Panc1 (cell line): ENCODE measurements around the gene NOMO2. TPM values are rescaled to one million over a fixed set of nuclear protein-coding genes. Genes with fewer than 3 reads are reported as not detected.
"Not testable (repeated sequence)": the region's sequence is repeated elsewhere in the genome, so short reads cannot be mapped to it uniquely, and the experiment has no call there.

ENCODE experiments used
- ATAC-seq: fragments of 200-7000 bp; cut with Tn5 transposase; 2 replicates; pipeline ENCODE4 v1.9.1; 2020; ENCODE audit warnings: mild to moderate bottlenecking, moderate library complexity
- BruUV-seq: library from RNA; stranded (reverse); fragments of 400-500 nt; replicated peaks from 2 replicates; lab custom pipeline; 2021; lab: Mats Ljungman, UMichigan
- CTCF ChIA-PET: fragments of 300-600 bp; sonication (Branson Sonifier 250); formaldehyde crosslinking; loops from one replicate; lab custom pipeline; 2022; ENCODE audit warnings: antibody characterized with exemption; lab: Charles Lee
- POLR2A ChIA-PET: fragments of 300-600 bp; sonication (Branson Sonifier 250); formaldehyde crosslinking; loops from one replicate; lab custom pipeline; 2022; ENCODE audit warnings: antibody characterized with exemption; lab: Charles Lee
- DNase-seq: peaks from one replicate; pipeline ENCODE4 v3.0.0-alpha.2; 2010; ENCODE audit warnings: low read depth, low spot score
- H3K27ac ChIP-seq: 2 replicates; pipeline ENCODE4 v1.5.1; 2011; ENCODE audit warnings: mild to moderate bottlenecking, low read length, inconsistent platforms
- H3K27me3 ChIP-seq: fragments of 200-500 bp; sonication (Bioruptor generic); 2 replicates; pipeline ENCODE4 v1.6.0; 2014; ENCODE audit warnings: low read length, inconsistent platforms; ENCODE audit not compliant: control insufficient read depth, insufficient read depth
- H3K36me3 ChIP-seq: fragments of 200-500 bp; sonication (Bioruptor generic); 2 replicates; pipeline ENCODE4 v1.5.1; 2014; ENCODE audit warnings: inconsistent platforms, mild to moderate bottlenecking, low read length, moderate library complexity; ENCODE audit not compliant: control insufficient read depth, insufficient read depth
- H3K4me1 ChIP-seq: 2 replicates; pipeline ENCODE4 v1.5.1; 2011; ENCODE audit warnings: inconsistent platforms, mild to moderate bottlenecking, low read length, moderate library complexity; ENCODE audit not compliant: control insufficient read depth, insufficient read depth
- H3K4me3 ChIP-seq, 2 experiments: 2 replicates each; pipeline ENCODE4 v1.5.1; 2011 to 2012; ENCODE audit warnings: low read depth in 2 of 2, low read length in 2 of 2, mild to moderate bottlenecking in 2 of 2, inconsistent platforms in 1 of 2, moderate library complexity in 1 of 2
- H3K9me3 ChIP-seq: fragments of 200-500 bp; sonication (Bioruptor generic); 2 replicates; pipeline ENCODE4 v1.5.1; 2014; ENCODE audit warnings: low read depth, mild to moderate bottlenecking, inconsistent platforms, low read length, moderate library complexity; ENCODE audit not compliant: control insufficient read depth, insufficient read depth
- in situ Hi-C: cut with HindIII; loops from 2 replicates; pipeline ENCODE4 v1.10.0; 2016; ENCODE audit warnings: low sequenced_read_pairs, low pct_unique_long_range_greater_than_20kb
- intact Hi-C: fragments of 100-400 bp; cut with micrococcal nuclease; formaldehyde crosslinking; loops from one replicate; pipeline ENCODE4 v1.10.0; 2022; ENCODE audit not compliant: unreplicated experiment
- total RNA-seq: library from RNA; stranded (reverse); gene quantifications from one replicate; pipeline ENCODE4 v1.2.1, GENCODE V29; 2021; ENCODE audit not compliant: unreplicated experiment

Gene NOMO2
- total RNA-seq, 1 experiment from 2014 or later, result 293 TPM

GRCh38 chr16:18597734-18598133 is 35.8 kb upstream of the NOMO2 start:
- in situ Hi-C loops, H3K36me3 ChIP-seq, H3K9me3 ChIP-seq, DNase-seq, POLR2A ChIA-PET, H3K4me1 ChIP-seq, intact Hi-C loops, ATAC-seq, CTCF ChIA-PET, H3K27ac ChIP-seq, H3K27me3 ChIP-seq, H3K4me3 ChIP-seq, BruUV-seq: not testable (repeated sequence)

GRCh38 chr16:18597319-18597718 is 35.4 kb upstream of the NOMO2 start:
- H3K27me3 ChIP-seq, H3K4me3 ChIP-seq, ATAC-seq, H3K4me1 ChIP-seq, H3K36me3 ChIP-seq, intact Hi-C loops, H3K9me3 ChIP-seq, DNase-seq, CTCF ChIA-PET, BruUV-seq, POLR2A ChIA-PET, H3K27ac ChIP-seq, in situ Hi-C loops: not testable (repeated sequence)

- POLR2A ChIA-PET, DNase-seq, ATAC-seq, H3K4me1 ChIP-seq, in situ Hi-C loops, H3K27ac ChIP-seq, H3K36me3 ChIP-seq, H3K4me3 ChIP-seq, H3K9me3 ChIP-seq, CTCF ChIA-PET, H3K27me3 ChIP-seq, BruUV-seq, intact Hi-C loops: not testable (repeated sequence)
These were observed 33.9 kb upstream of the NOMO2 start for GRCh38 chr16:18595796-18596195.

DNA sequence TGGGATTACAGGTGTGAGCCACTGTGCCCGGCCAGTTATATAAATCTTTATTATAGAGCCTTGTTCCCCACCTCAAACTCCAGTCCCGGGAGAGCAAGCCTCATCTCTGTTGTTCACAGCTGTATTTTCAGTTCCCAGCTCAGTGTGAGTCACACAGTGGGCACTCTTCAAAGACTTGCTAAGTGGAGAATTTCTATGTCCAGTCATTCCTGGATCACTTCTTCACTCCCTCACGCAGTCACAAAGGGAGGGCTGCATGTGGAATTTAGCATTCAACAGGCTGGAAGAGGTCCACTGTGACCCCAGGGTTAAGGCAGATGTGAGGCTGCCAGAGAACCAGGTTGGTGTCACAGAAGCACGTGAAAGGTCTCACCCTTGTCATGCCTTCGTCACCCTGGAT is 33.0 kb upstream of the NOMO2 start:
- H3K27ac ChIP-seq, H3K9me3 ChIP-seq, BruUV-seq, H3K4me1 ChIP-seq, in situ Hi-C loops, H3K36me3 ChIP-seq, H3K27me3 ChIP-seq, H3K4me3 ChIP-seq, intact Hi-C loops, CTCF ChIA-PET, DNase-seq, POLR2A ChIA-PET: not testable (repeated sequence)
- ATAC-seq, result peak; percentile 56; the same call in 1 of the 2 replicates

- H3K9me3 ChIP-seq, H3K36me3 ChIP-seq, BruUV-seq, DNase-seq, H3K4me1 ChIP-seq, POLR2A ChIA-PET, H3K27ac ChIP-seq, H3K4me3 ChIP-seq, intact Hi-C loops, in situ Hi-C loops, H3K27me3 ChIP-seq: not testable (repeated sequence)
- CTCF ChIA-PET, result interaction anchor here (0.6 kb wide), 1 partner anchor 166 kb away, joined by 3 read pairs; no protein-coding TSS in a partner anchor
- ATAC-seq, result peak; percentile 41; the same call in 1 of the 2 replicates
These were observed 32.0 kb upstream of the NOMO2 start for GRCh38 chr16:18593904-18594303.

DNA sequence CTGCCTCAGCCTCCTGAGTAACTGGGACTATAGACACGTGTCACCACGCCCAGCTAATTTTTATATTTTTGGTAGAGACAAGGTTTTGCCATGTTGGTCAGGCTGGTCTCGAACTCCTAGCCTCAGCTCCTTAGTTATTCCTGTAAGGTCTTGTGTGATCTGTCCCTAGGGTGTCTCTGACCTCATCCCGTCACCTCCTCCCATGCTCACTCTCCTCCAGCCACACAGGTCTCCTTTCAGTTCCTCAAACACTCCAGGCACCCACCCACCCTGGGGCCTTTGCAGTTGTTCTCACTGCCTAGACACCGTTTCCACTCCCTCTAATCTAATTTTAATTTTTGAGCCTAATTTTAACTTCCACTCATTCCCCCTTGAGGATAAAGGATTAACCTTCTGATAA is 31.1 kb upstream of the NOMO2 start:
- intact Hi-C loops, in situ Hi-C loops, H3K27ac ChIP-seq, H3K36me3 ChIP-seq, POLR2A ChIA-PET, BruUV-seq, H3K4me3 ChIP-seq, H3K27me3 ChIP-seq, H3K4me1 ChIP-seq, CTCF ChIA-PET, H3K9me3 ChIP-seq, ATAC-seq, DNase-seq: not testable (repeated sequence)

DNA sequence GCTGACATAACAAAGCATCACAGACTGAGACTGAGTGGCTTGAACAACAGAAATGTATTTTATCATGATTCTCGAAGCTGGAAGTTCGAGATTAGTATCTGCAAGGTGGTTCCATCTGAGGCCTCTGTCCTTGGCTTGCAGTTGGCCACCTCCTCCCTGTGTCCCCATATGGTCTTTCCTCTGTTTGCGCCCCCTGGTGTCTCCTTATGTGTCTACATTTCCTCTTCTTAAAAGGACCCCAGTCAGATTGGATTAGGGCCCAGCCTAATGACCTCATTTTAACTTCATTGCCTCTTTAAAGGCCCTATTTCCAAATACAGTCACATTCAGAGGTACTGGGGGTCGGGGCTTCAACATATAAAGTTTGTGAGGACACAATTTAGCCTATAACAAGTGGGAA is 30.0 kb upstream of the NOMO2 start:
- H3K36me3 ChIP-seq, BruUV-seq, DNase-seq, ATAC-seq, intact Hi-C loops, in situ Hi-C loops, H3K27ac ChIP-seq, H3K9me3 ChIP-seq, CTCF ChIA-PET, H3K4me3 ChIP-seq, H3K27me3 ChIP-seq, POLR2A ChIA-PET, H3K4me1 ChIP-seq: not testable (repeated sequence)

DNA sequence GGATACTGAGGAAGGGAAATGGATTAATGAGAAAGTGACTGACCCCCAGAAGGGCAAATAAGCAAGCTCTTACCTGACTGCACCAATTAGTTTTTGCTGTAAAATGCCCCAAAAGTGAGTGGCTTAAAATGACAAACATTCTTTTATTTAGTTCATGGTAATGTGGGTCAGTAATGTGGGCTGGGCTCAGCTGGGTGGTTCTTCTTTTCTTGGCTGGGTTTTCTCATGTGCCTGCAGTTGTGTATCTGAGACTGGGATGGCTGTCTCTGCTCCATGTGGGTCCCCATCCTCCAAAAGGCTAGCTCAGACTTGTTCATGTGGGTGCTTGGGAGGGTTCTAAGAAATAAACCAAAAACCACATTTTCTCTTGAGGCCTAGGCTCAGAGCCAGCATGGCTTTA is 29.5 kb upstream of the NOMO2 start:
- H3K4me1 ChIP-seq, H3K36me3 ChIP-seq, CTCF ChIA-PET, DNase-seq, BruUV-seq, ATAC-seq, intact Hi-C loops, H3K27ac ChIP-seq, H3K27me3 ChIP-seq, H3K9me3 ChIP-seq, H3K4me3 ChIP-seq, POLR2A ChIA-PET, in situ Hi-C loops: not testable (repeated sequence)
